Measurements from ENCODE around the gene SIAH1. TPM values are rescaled to one million over a fixed set of nuclear protein-coding genes. Genes with fewer than 3 reads are reported as not detected.
A peak's percentile ranks its signal among the peaks of the same experiment; 100 is the strongest.

The SIAH1 gene
- total RNA-seq = 28.9 and 39.3 TPM in 2 replicates

GRCh38 chr16:48385253-48386150 lies at the start of gene SIAH1:
Gene SIAH1 (minus strand): TSS chr16:48385413. CDS start chr16:48362428, 22,985 bp downstream.
- H3K4me3 ChIP-seq (ENCODE audit: low read depth, low read length) = peak within 1 kb of the TSS; percentile 72
- TF ChIP-seq CTCF (IDR thresholded peaks at IDR 0.05; ENCODE audit: insufficient read depth, low read depth, low read length) = no peak
- peak; percentile 80 for DNase-seq (ENCODE audit: low read depth)

GRCh38 chr16:48434653-48435317 lies 49.6 kb upstream of the SIAH1 start:
- peak; percentile 53 for DNase-seq (ENCODE audit: low read depth)

GRCh38 chr16:48433850-48434530 lies 48.8 kb upstream of the SIAH1 start:
- H3K4me3 ChIP-seq (ENCODE audit: low read depth, low read length) = no peak overlapping the region
- DNase-seq (ENCODE audit: low read depth) = no peak
- no peak for TF ChIP-seq CTCF (IDR thresholded peaks at IDR 0.05; ENCODE audit: insufficient read depth, low read depth, low read length)

More at GRCh38 chr16:48434653-48435317, 49.6 kb upstream of the SIAH1 start:
- no peak for TF ChIP-seq CTCF (IDR thresholded peaks at IDR 0.05; ENCODE audit: insufficient read depth, low read depth, low read length)
- H3K4me3 ChIP-seq (ENCODE audit: low read depth, low read length) = no peak overlapping the region

GRCh38 chr16:48433116-48433849 lies 48.1 kb upstream of the SIAH1 start:
- no peak overlapping the region for H3K4me3 ChIP-seq (ENCODE audit: low read depth, low read length)
- no peak for DNase-seq (ENCODE audit: low read depth)
- TF ChIP-seq CTCF (IDR thresholded peaks at IDR 0.05; ENCODE audit: insufficient read depth, low read depth, low read length) = no peak

- no peak overlapping the region for H3K4me3 ChIP-seq (ENCODE audit: low read depth, low read length)
- DNase-seq (ENCODE audit: low read depth) = no peak
- no peak for TF ChIP-seq CTCF (IDR thresholded peaks at IDR 0.05; ENCODE audit: insufficient read depth, low read depth, low read length)
These were observed 46.9 kb upstream of the SIAH1 start for GRCh38 chr16:48432136-48432535.

- DNase-seq (ENCODE audit: low read depth) = no peak
- no peak for TF ChIP-seq CTCF (IDR thresholded peaks at IDR 0.05; ENCODE audit: insufficient read depth, low read depth, low read length)
- H3K4me3 ChIP-seq (ENCODE audit: low read depth, low read length) = no peak overlapping the region
These were observed 45.7 kb upstream of the SIAH1 start for GRCh38 chr16:48430890-48431289.
